ENCODE data around the gene BTBD16.

BTBD16 gene

GRCh38 chr10:122294511-122295450 is 23.7 kb downstream of the BTBD16 start:
- no peak for DNase-seq (ENCODE audit: low read depth in 2 of 2)

GRCh38 chr10:122295451-122295809 is 24.3 kb downstream of the BTBD16 start:
- no peak for DNase-seq (ENCODE audit: low read depth in 2 of 2)

- DNase-seq (ENCODE audit: low read depth in 2 of 2): no peak
These were observed 25.4 kb downstream of the BTBD16 start for GRCh38 chr10:122296363-122297120.

- no peak for DNase-seq (ENCODE audit: low read depth in 2 of 2)
These were observed 26.5 kb downstream of the BTBD16 start for GRCh38 chr10:122297583-122297982.

GRCh38 chr10:122298206-122298597 is 27.1 kb downstream of the BTBD16 start:
- no peak for DNase-seq (ENCODE audit: low read depth in 2 of 2)

GRCh38 chr10:122298598-122299301 is 27.7 kb downstream of the BTBD16 start:
- DNase-seq (ENCODE audit: low read depth in 2 of 2): peak; percentile 30 to 34

- no peak for DNase-seq (ENCODE audit: low read depth in 2 of 2)
These were observed 28.5 kb downstream of the BTBD16 start for GRCh38 chr10:122299423-122300075.

GRCh38 chr10:122301055-122301810 is 30.1 kb downstream of the BTBD16 start:
- no peak for DNase-seq (ENCODE audit: low read depth in 2 of 2)

- no peak for DNase-seq (ENCODE audit: low read depth in 2 of 2)
These were observed 30.7 kb downstream of the BTBD16 start for GRCh38 chr10:122301811-122302115.

- DNase-seq (ENCODE audit: low read depth in 2 of 2): no peak
These were observed 31.2 kb downstream of the BTBD16 start for GRCh38 chr10:122302315-122302714.

- DNase-seq (ENCODE audit: low read depth in 2 of 2): no peak
These were observed 32.4 kb downstream of the BTBD16 start for GRCh38 chr10:122303271-122304053.

- no peak for DNase-seq (ENCODE audit: low read depth in 2 of 2)
These were observed 33.0 kb downstream of the BTBD16 start for GRCh38 chr10:122304054-122304579.

- no peak for DNase-seq (ENCODE audit: low read depth in 2 of 2)
These were observed 35.2 kb downstream of the BTBD16 start for GRCh38 chr10:122306282-122306681.

- no peak for DNase-seq (ENCODE audit: low read depth in 2 of 2)
These were observed 35.6 kb downstream of the BTBD16 start for GRCh38 chr10:122306744-122307143.

- no peak for DNase-seq (ENCODE audit: low read depth in 2 of 2)
These were observed 36.7 kb downstream of the BTBD16 start for GRCh38 chr10:122307669-122308416.

- DNase-seq (ENCODE audit: low read depth in 2 of 2): no peak
These were observed 37.5 kb downstream of the BTBD16 start for GRCh38 chr10:122308417-122309141.

GRCh38 chr10:122310311-122311050 is 39.4 kb downstream of the BTBD16 start:
- DNase-seq (ENCODE audit: low read depth in 2 of 2): no peak

- no peak for DNase-seq (ENCODE audit: low read depth in 2 of 2)
These were observed 39.9 kb downstream of the BTBD16 start for GRCh38 chr10:122311051-122311410.
